ENCODE data around the gene NUP50.

Gene NUP50

DNA sequence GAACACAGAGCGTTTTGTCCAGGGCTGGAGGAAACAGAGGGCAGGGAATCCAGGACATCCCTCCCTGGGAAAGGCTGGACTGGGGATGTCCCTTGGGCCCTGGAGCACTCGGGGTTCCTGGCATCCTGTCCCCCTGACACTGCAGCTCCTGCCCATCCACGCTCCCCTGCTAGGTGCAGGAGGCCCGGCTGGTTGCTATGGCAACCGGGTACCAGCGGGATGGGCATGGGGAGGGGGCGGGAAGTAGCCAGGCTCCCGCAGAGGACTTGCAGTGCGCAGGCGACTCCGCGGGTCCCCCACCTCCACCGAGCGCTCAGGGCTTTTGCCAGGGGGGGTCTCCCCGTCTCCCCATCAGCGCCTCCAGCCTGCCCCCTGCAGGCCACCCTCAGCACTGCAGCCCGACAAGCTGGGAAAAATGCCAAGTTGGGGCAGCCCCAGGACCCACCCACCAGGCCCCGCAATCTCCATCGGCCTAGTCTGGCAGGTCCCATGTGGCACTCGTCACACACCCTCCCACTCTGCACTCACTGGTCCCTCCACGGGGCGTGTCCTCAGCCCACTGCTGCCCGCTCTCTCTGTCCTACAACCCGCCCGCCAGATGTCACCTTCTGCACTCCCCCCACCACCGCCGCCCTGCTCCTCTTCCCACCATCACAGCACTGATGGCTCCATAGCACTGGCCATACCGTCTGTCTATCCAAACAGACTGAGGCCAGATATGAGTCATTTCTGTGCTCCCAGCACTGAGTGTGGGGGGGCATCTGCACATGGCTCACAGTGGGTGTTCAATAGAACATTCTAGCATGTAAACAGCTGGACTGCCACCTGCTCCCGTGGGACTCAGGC, 45.5 kb downstream of the NUP50 start:
- H3K9me3 Mint-ChIP-seq, result no peaks in the 10 kb centered on the region
- H3K4me1 Mint-ChIP-seq, result peaks cover 17% of the 10 kb centered on the region
- no peaks in the 10 kb centered on the region for H3K27me3 Mint-ChIP-seq
- no peak overlapping the region for H3K4me3 Mint-ChIP-seq
- peak in 1 of 2 donors; percentile 20 for DNase-seq (ENCODE audit: low spot score in 2 of 2)
- peaks cover 6% of the 10 kb centered on the region for H3K36me3 Mint-ChIP-seq (ENCODE audit: insufficient read depth)
- H3K27ac Mint-ChIP-seq (ENCODE audit: low read depth), result no peak overlapping the region
- ATAC-seq (replicated peaks; ENCODE audit: extremely low read depth, poor library complexity, severe bottlenecking), result no peak

DNA sequence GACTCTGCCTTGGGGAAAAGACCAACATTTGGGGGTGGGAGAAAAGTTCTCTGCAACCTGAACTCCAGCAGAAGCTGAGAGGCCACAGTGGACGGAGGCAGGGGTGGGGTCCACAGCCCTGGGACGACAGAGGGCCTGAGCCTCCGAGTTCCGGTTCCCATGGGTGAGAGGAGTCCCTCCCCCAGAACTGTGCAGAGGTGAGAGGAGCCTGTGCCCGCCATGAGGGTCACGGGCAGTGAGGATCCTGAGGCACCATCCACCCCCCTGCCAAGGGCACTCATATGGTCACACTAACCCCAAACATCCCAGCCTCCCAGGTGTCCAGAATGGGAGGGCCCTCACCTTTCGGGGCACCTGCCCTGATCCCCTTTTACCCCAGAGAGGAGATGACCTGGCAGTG, 46.4 kb downstream of the NUP50 start:
- no peak overlapping the region for H3K4me3 Mint-ChIP-seq
- H3K36me3 Mint-ChIP-seq (ENCODE audit: insufficient read depth), result peaks cover 6% of the 10 kb centered on the region
- H3K4me1 Mint-ChIP-seq, result peaks cover 17% of the 10 kb centered on the region
- no peaks in the 10 kb centered on the region for H3K9me3 Mint-ChIP-seq
- H3K27ac Mint-ChIP-seq (ENCODE audit: low read depth), result no peak overlapping the region
- DNase-seq (ENCODE audit: low spot score in 2 of 2) (no peak), ATAC-seq (replicated peaks; ENCODE audit: extremely low read depth, poor library complexity, severe bottlenecking) (no peak)
- H3K27me3 Mint-ChIP-seq, result no peaks in the 10 kb centered on the region

DNA sequence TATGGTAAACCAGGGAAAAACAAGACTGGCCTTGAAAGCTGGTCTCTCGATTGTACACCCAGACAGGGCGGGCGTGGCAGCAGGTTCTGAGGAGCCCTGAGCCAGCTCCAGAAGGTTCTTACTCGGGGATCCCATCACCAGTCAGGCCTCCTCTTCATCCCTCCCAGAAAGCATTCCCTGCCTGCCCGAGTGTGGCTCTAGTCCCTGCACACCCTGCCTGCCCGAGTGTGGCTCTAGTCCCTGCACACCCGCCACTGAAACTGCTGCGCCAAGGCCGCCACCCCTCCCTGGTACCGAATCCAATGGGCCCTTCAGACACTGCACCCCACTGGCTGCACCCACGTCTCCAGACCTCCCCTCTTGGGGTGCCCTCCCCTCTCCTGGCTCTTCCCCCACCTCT, 46.9 kb downstream of the NUP50 start:
- DNase-seq (ENCODE audit: low spot score in 2 of 2) (no peak), ATAC-seq (replicated peaks; ENCODE audit: extremely low read depth, poor library complexity, severe bottlenecking) (no peak)
- peaks cover 6% of the 10 kb centered on the region for H3K36me3 Mint-ChIP-seq (ENCODE audit: insufficient read depth)
- H3K4me1 Mint-ChIP-seq, result peaks cover 17% of the 10 kb centered on the region
- H3K27ac Mint-ChIP-seq (ENCODE audit: low read depth), result no peak overlapping the region
- no peak overlapping the region for H3K4me3 Mint-ChIP-seq
- no peaks in the 10 kb centered on the region for H3K9me3 Mint-ChIP-seq
- H3K27me3 Mint-ChIP-seq, result no peaks in the 10 kb centered on the region

DNA sequence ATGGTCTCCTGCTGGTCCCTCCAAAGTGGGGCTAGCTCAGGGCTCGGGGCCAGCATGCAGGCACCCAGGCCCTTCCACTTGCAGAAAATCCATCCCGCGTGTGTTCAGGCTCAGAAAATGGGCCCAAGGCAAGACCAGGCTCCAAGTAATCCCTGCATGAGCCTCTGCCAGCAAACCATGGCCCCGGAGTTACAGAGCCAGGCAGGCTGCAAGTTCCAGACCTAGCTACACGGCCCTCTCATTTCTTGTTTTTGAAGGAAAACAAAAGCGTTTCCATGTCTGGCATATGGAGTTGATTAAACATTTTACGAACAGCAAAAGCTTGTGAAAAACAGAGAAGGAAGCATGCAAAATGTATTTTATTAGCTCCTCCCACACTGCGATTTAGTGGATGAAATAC, 47.3 kb downstream of the NUP50 start:
- H3K9me3 Mint-ChIP-seq, result no peaks in the 10 kb centered on the region
- H3K27ac Mint-ChIP-seq (ENCODE audit: low read depth), result no peak overlapping the region
- peaks cover 6% of the 10 kb centered on the region for H3K36me3 Mint-ChIP-seq (ENCODE audit: insufficient read depth)
- DNase-seq (ENCODE audit: low spot score in 2 of 2) (no peak), ATAC-seq (replicated peaks; ENCODE audit: extremely low read depth, poor library complexity, severe bottlenecking) (no peak)
- H3K27me3 Mint-ChIP-seq, result no peaks in the 10 kb centered on the region
- no peak overlapping the region for H3K4me3 Mint-ChIP-seq
- H3K4me1 Mint-ChIP-seq, result peaks cover 17% of the 10 kb centered on the region

DNA sequence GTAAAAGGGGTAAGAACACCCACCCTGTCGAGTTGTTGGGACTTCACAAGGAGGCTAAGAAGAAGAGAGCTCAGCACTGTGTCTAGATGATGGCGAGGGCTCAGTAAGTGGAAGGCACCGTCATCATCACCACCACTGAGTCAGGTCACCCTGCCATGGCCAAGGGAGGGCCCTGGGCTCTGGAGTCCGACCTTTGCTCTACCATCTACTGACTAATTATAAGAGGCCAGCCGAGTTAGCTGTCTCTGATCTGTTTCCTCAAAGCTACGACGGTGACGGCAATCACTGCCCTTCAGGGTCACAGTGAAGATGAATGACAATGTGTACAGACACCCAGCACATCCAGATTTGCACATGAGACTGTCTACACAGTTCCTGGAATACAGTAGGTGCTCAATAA, 47.7 kb downstream of the NUP50 start:
- ATAC-seq (replicated peaks; ENCODE audit: extremely low read depth, poor library complexity, severe bottlenecking), result no peak
- no peaks in the 10 kb centered on the region for H3K27me3 Mint-ChIP-seq
- H3K36me3 Mint-ChIP-seq (ENCODE audit: insufficient read depth), result peaks cover 6% of the 10 kb centered on the region
- peaks cover 17% of the 10 kb centered on the region for H3K4me1 Mint-ChIP-seq
- DNase-seq (ENCODE audit: low spot score in 2 of 2), result no peak
- H3K4me3 Mint-ChIP-seq, result no peak overlapping the region
- no peak overlapping the region for H3K27ac Mint-ChIP-seq (ENCODE audit: low read depth)
- H3K9me3 Mint-ChIP-seq, result no peaks in the 10 kb centered on the region

DNA sequence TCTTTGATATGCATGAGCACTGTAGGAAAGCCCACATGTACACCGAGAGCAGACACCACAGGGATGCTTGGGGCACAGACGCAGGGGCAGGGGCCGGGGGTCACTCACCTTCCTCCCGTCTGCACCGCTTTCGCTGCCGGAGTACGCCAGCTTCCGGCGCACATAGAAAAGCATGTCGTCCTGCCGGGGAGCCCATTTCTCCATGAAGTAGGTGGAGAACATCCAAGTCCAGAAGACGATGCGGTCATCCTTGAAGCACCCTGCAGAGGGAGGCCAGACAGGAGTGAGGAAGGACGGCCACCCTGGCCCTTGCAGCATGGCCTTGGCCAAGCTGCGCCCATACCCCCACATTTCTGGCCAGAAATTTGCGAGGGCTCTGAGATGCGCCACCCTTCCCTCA, 48.1 kb downstream of the NUP50 start:
- ATAC-seq (replicated peaks; ENCODE audit: extremely low read depth, poor library complexity, severe bottlenecking), result no peak
- H3K4me3 Mint-ChIP-seq, result no peak overlapping the region
- H3K27me3 Mint-ChIP-seq, result no peaks in the 10 kb centered on the region
- no peak overlapping the region for H3K27ac Mint-ChIP-seq (ENCODE audit: low read depth)
- peaks cover 17% of the 10 kb centered on the region for H3K4me1 Mint-ChIP-seq
- DNase-seq (ENCODE audit: low spot score in 2 of 2), result no peak
- peaks cover 6% of the 10 kb centered on the region for H3K36me3 Mint-ChIP-seq (ENCODE audit: insufficient read depth)
- H3K9me3 Mint-ChIP-seq, result no peaks in the 10 kb centered on the region

DNA sequence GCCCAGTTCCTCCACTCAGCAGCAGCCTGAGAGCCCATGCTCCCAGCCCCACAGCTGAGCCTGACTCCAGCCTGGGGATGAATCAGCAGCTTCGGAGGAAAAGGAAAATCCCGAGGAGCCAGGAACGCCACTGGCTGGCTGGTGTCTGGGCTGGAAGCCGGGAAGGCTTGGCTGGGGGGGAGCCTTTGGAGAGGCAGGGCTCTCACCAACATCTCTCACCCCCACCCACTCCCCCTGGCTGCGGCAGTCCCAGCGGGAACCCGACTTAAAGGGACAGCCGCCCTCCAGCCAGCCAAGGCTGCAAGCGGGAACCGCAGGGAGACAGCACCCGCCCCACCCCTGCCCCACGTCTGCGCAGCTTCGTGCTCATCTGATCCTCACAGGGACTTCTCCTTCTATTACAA, 48.6 kb downstream of the NUP50 start:
- Mint-ChIP-seq H3K27ac (ENCODE audit: low read depth) (no peak overlapping the region), H3K4me1 (peaks cover 17% of the 10 kb centered on the region), H3K27me3 (no peaks in the 10 kb centered on the region), H3K9me3 (no peaks in the 10 kb centered on the region), H3K4me3 (no peak overlapping the region), H3K36me3 (ENCODE audit: insufficient read depth) (peaks cover 6% of the 10 kb centered on the region)
- ATAC-seq (replicated peaks; ENCODE audit: extremely low read depth, poor library complexity, severe bottlenecking) (no peak), DNase-seq (ENCODE audit: low spot score in 2 of 2) (no peak)

DNA sequence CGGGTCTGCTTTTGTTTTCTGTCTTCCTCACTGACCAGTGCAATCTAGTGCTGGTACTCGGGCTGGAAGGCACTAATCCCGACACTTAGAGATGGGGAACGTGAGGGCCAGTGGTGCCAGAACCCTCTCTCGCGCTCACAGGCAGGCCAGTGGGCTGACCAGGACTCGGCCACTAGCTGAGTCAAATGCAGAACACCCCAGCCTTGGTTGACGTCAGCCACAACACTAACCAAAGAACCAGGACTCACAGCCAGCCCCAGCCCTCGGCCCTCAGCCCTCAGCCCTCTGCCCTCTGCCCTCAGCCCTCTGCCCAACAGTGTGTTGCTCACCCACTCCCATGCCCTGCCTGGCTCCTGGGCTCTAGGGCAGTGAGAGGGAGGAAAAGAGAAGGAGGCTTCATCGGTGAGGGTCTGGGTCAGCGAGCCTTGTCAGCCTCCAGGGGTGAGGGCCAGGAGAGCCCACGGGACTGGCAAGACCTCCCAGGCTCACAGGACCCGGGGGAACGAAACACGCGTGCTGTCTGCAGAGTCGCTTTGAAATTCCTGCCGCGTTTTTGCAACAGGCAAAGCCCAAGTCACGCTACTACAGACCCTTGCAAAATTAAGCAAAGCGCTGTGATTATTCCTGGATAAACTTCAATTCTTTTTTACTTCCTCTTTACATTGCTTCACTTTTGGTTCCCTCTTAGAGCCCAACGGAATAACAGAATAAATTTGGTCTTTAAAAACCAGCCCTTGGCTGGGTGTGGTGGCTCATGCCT, 49.4 kb downstream of the NUP50 start:
- DNase-seq (ENCODE audit: low spot score in 2 of 2), result no peak
- H3K27me3 Mint-ChIP-seq, result no peaks in the 10 kb centered on the region
- ATAC-seq (replicated peaks; ENCODE audit: extremely low read depth, poor library complexity, severe bottlenecking), result no peak
- H3K9me3 Mint-ChIP-seq, result no peaks in the 10 kb centered on the region
- H3K36me3 Mint-ChIP-seq (ENCODE audit: insufficient read depth), result peaks cover 6% of the 10 kb centered on the region
- H3K27ac Mint-ChIP-seq (ENCODE audit: low read depth), result no peak overlapping the region
- H3K4me3 Mint-ChIP-seq, result no peak overlapping the region
- H3K4me1 Mint-ChIP-seq, result peaks cover 15% of the 10 kb centered on the region

DNA sequence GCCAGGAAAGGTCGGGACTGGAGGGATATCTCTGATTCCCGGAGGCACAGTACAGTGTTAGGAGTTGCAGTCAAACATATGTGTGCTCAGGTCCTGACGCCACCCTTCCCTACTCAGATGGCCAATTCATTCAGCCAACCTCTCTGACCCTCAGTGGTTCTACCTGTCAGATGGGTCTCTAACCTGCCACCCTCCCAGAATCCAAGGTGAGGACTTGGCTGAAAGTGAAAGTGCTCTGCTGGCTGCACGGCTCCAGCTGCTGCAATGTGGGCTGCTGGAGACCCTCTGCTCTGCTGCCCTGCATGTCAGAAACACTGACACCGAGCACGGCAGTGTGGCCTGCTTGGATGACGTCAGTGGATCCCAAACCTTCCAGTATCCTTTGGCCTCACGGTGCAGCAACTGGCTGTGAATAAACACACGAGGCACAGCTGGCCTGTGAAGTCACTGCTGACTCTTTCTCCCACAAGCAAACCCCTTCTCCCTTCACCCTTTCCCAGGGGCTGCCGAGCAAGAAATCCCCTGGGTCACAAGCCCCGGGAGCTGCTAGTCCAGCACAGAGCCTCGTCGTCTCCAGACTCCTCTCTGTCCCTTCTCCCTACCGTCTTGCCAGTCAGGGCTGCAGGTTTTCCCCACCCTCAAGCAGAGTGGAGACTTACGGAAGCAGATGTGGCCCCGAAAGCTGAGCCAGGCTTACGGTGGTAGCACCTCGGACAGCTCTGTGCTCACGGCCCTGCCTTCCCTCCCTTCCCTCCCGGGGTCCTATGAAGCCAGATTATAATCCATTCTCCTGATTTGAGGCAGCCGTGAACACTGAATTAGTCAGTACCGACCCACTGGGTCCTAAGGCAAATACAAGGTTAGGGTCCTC, 52.6 kb downstream of the NUP50 start:
- no peaks in the 10 kb centered on the region for H3K27me3 Mint-ChIP-seq
- DNase-seq (ENCODE audit: low spot score in 2 of 2), result no peak
- ATAC-seq (replicated peaks; ENCODE audit: extremely low read depth, poor library complexity, severe bottlenecking), result no peak
- H3K4me1 Mint-ChIP-seq, result peaks cover 4% of the 10 kb centered on the region
- H3K4me3 Mint-ChIP-seq, result no peak overlapping the region
- no peaks in the 10 kb centered on the region for H3K9me3 Mint-ChIP-seq
- peaks cover 4% of the 10 kb centered on the region for H3K36me3 Mint-ChIP-seq (ENCODE audit: insufficient read depth)
- H3K27ac Mint-ChIP-seq (ENCODE audit: low read depth), result no peak overlapping the region

DNA sequence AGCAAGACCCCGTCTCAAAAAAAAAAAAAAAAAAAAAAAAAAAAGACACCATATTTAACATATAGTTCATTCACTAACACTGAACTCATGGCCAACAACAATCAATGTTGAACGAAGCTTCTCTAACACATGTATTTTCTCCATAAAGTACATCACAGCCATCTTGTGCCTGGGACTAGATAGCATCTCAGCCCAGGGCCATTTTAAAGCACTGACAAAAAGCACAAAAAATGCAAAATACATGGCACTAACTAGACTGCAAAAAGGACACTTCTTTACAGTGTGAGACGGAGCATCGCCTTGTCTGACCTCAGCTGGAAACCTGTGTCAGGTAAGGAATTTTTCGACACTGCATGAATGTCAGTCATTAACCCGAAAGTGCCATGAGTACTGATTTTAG, 53.6 kb downstream of the NUP50 start:
- H3K4me1 Mint-ChIP-seq, result peaks cover 5% of the 10 kb centered on the region
- peaks cover 4% of the 10 kb centered on the region for H3K36me3 Mint-ChIP-seq (ENCODE audit: insufficient read depth)
- H3K4me3 Mint-ChIP-seq, result no peak overlapping the region
- DNase-seq (ENCODE audit: low spot score in 2 of 2) (no peak), ATAC-seq (replicated peaks; ENCODE audit: extremely low read depth, poor library complexity, severe bottlenecking) (no peak)
- H3K27ac Mint-ChIP-seq (ENCODE audit: low read depth), result no peak overlapping the region
- no peaks in the 10 kb centered on the region for H3K27me3 Mint-ChIP-seq
- H3K9me3 Mint-ChIP-seq, result no peaks in the 10 kb centered on the region

DNA sequence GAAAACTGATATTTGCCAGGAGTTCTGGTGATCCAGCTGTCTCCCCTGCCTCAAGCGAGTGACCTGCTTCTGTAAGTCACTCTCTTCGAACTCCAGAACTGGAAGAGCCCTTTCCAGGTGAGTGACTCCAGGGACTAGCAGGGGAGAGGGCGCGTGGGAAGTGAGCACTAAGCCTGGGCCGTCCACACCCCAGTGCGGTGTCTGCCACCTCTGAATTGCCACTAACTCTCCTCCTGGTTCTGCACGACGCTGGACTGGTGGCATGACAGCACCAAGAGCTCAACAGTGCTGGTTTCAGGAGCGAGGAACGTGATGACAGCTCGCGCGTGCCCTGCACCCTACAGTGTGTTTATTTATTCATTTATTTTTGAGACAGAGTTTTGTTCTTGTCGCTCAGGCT, 54.1 kb downstream of the NUP50 start:
- ATAC-seq (replicated peaks; ENCODE audit: extremely low read depth, poor library complexity, severe bottlenecking) (no peak), DNase-seq (ENCODE audit: low spot score in 2 of 2) (no peak)
- H3K36me3 Mint-ChIP-seq (ENCODE audit: insufficient read depth), result peaks cover 4% of the 10 kb centered on the region
- H3K27ac Mint-ChIP-seq (ENCODE audit: low read depth), result no peak overlapping the region
- no peaks in the 10 kb centered on the region for H3K9me3 Mint-ChIP-seq
- H3K4me1 Mint-ChIP-seq, result peaks cover 10% of the 10 kb centered on the region
- H3K4me3 Mint-ChIP-seq, result no peak overlapping the region
- no peaks in the 10 kb centered on the region for H3K27me3 Mint-ChIP-seq

DNA sequence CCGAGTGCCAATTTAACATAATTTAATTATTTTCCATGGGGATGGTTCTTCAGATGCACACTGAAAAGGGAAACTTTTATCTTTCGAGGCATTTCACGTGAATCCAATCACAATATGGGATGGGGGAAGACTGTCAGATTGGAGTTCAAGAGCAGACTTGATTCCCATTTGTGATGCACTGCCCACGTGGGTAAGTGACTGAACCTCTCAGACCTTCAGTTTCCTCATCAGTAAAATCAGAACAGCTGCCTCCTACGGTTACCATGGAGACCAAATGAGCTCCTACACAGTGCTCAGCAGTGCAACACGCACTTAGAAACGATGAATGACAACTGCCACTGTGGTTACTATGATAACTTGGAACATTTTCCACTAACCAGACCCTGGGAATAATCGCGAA, 55.3 kb downstream of the NUP50 start:
- no peaks in the 10 kb centered on the region for H3K9me3 Mint-ChIP-seq
- H3K27ac Mint-ChIP-seq (ENCODE audit: low read depth), result no peak overlapping the region
- ATAC-seq (replicated peaks; ENCODE audit: extremely low read depth, poor library complexity, severe bottlenecking), result no peak
- no peak overlapping the region for H3K4me3 Mint-ChIP-seq
- peaks cover 12% of the 10 kb centered on the region for H3K4me1 Mint-ChIP-seq
- no peak for DNase-seq (ENCODE audit: low spot score in 2 of 2)
- no peaks in the 10 kb centered on the region for H3K27me3 Mint-ChIP-seq
- peaks cover 4% of the 10 kb centered on the region for H3K36me3 Mint-ChIP-seq (ENCODE audit: insufficient read depth)

Data from central memory CD8-positive, alpha-beta T cell (primary cell).